HG03025 (cell line): ENCODE measurements around the gene ZNF668.
"Not testable (repeated sequence)": the region's sequence is repeated elsewhere in the genome, so short reads cannot be mapped to it uniquely, and the experiment has no call there.

Source experiments
- ATAC-seq: cut with Tn5 transposase; IDR thresholded peaks from one replicate; pipeline ENCODE4 v1.9.1; 2021; ENCODE audit warnings: mild to moderate bottlenecking, moderate library complexity; ENCODE audit not compliant: unreplicated experiment, low FRiP score

Gene ZNF668

GRCh38 chr16:31016018-31016417 lies 58.0 kb downstream of the ZNF668 start:
- ATAC-seq: no peak

GRCh38 chr16:31013292-31013691 lies 60.7 kb downstream of the ZNF668 start:
- not testable (repeated sequence) for ATAC-seq

DNA sequence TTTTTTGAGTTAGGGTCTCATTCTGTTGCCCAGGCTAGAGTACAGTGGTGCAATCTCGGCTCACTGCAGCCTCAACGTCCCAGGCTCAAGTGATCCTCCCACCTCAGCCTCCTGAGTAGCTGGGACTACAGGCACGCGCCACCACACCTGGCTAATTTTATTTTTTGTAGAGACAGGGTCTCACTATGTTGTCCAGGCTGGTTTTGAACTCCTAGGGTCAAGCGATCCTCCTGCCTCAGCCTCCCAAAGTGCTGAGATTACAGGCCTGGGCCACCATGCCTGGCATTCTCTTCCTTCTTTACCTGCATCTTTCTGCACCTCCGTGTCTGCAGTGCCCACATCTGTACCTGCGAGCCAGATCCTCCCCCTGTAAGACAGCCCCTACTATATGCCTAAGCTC lies 62.2 kb downstream of the ZNF668 start:
- ATAC-seq: not testable (repeated sequence)
